AG09309 (cell line): ENCODE data around the gene NEURL2.

Source experiments
- DNase-seq: peaks from one replicate; pipeline ENCODE4 v3.0.0-alpha.2; 2010; ENCODE audit warnings: low read depth
- H3K4me3 ChIP-seq: 2 replicates; pipeline ENCODE4 v1.5.1; 2011; ENCODE audit warnings: mild to moderate bottlenecking, low read depth, low read length, moderate library complexity; ENCODE audit not compliant: control insufficient read depth
- CTCF ChIP-seq: IDR thresholded peaks from 2 replicates; pipeline ENCODE4 v1.5.1; 2011; ENCODE audit warnings: mild to moderate bottlenecking, low read depth, low read length, inconsistent platforms; ENCODE audit not compliant: insufficient read depth, control insufficient read depth; ENCODE audit errors: missing control alignments

Gene NEURL2

GRCh38 chr20:45845452-45845851 is 45.6 kb downstream of the NEURL2 start:
- DNase-seq = no peak
- H3K4me3 ChIP-seq = no peak overlapping the region
- TF ChIP-seq CTCF = no peak

- no peak for TF ChIP-seq CTCF
- no peak overlapping the region for H3K4me3 ChIP-seq
- DNase-seq = no peak
These were observed 47.5 kb downstream of the NEURL2 start for GRCh38 chr20:45843506-45843905.

GRCh38 chr20:45842169-45842812 is 48.7 kb downstream of the NEURL2 start:
- no peak for TF ChIP-seq CTCF
- no peak overlapping the region for H3K4me3 ChIP-seq
- peak; percentile 55 for DNase-seq

- TF ChIP-seq CTCF = no peak
- H3K4me3 ChIP-seq = no peak overlapping the region
- DNase-seq = no peak
These were observed 49.4 kb downstream of the NEURL2 start for GRCh38 chr20:45841407-45842129.

- H3K4me3 ChIP-seq = no peak overlapping the region
- no peak for DNase-seq
- TF ChIP-seq CTCF = no peak
These were observed 50.3 kb downstream of the NEURL2 start for GRCh38 chr20:45840700-45841198.
